MG63 (cell line): Measurements from ENCODE around the gene KPNA1. TPM values are rescaled to one million over a fixed set of nuclear protein-coding genes. Genes with fewer than 3 reads are reported as not detected.

Source experiments
- DNase-seq: peaks from one replicate; pipeline ENCODE4 v3.0.0-alpha.2; 2020
- H3K27me3 ChIP-seq: fragments of 250-450 bp; sonication (Bioruptor Pico); 2 replicates; pipeline ENCODE4 v1.5.1; 2020; ENCODE audit warnings: mild to moderate bottlenecking, moderate library complexity
- H3K36me3 ChIP-seq: fragments of 250-450 bp; sonication (Bioruptor Pico); 2 replicates; pipeline ENCODE4 v1.5.1; 2020; ENCODE audit warnings: mild to moderate bottlenecking, moderate library complexity
- H3K4me3 ChIP-seq: fragments of 250-450 bp; sonication (Bioruptor Pico); 2 replicates; pipeline ENCODE4 v1.5.1; 2020; ENCODE audit warnings: mild to moderate bottlenecking, moderate library complexity
- H3K9me3 ChIP-seq: fragments of 250-450 bp; sonication (Bioruptor Pico); 2 replicates; pipeline ENCODE4 v1.5.1; 2020; ENCODE audit warnings: mild to moderate bottlenecking, moderate library complexity
- total RNA-seq: library from RNA; depleted of rRNA; stranded (reverse); fragments of >200 nt; shearing (Covaris generic); gene quantifications from 2 replicates; pipeline ENCODE4 v1.2.3, GENCODE V29; 2014; ENCODE audit warnings: low replicate concordance; rRNA removed

The KPNA1 gene
- total RNA-seq, 1 experiment from 2014 or later: 126 TPM

GRCh38 chr3:122390665-122391064 is 124.1 kb downstream of the KPNA1 start:
- H3K9me3 ChIP-seq: no peaks in the 10 kb centered on the region
- H3K36me3 ChIP-seq: peaks cover 2% of the 10 kb centered on the region
- no peaks in the 10 kb centered on the region for H3K27me3 ChIP-seq
- H3K4me3 ChIP-seq: no peak overlapping the region
- DNase-seq: no peak

- no peak overlapping the region for H3K4me3 ChIP-seq
- DNase-seq: no peak
- no peaks in the 10 kb centered on the region for H3K27me3 ChIP-seq
- no peaks in the 10 kb centered on the region for H3K9me3 ChIP-seq
- H3K36me3 ChIP-seq: peaks cover 4% of the 10 kb centered on the region
These were observed 124.8 kb downstream of the KPNA1 start for GRCh38 chr3:122389892-122390291.

GRCh38 chr3:122389197-122389596 is 125.5 kb downstream of the KPNA1 start:
- Histone ChIP-seq H3K27me3 (no peaks in the 10 kb centered on the region), H3K9me3 (no peaks in the 10 kb centered on the region), H3K36me3 (peaks cover 4% of the 10 kb centered on the region), H3K4me3 (no peak overlapping the region)
- no peak for DNase-seq

GRCh38 chr3:122387709-122388108 is 127.0 kb downstream of the KPNA1 start:
- no peak for DNase-seq

GRCh38 chr3:122383771-122384697 is 130.7 kb downstream of the KPNA1 start, which contains the start of gene FAM162A:
TSS of gene FAM162A (plus strand) at chr3:122384182. CDS start at chr3:122384266, 84 bp downstream.
- Histone ChIP-seq H3K9me3 (no peaks in the 10 kb centered on the region), H3K36me3 (peaks cover 11% of the 10 kb centered on the region), H3K27me3 (no peaks in the 10 kb centered on the region), H3K4me3 (peak within 1 kb of the TSS; percentile 89)
- DNase-seq: peak; percentile 93

More at GRCh38 chr3:122387709-122388108, 127.0 kb downstream of the KPNA1 start:
- Histone ChIP-seq H3K27me3 (no peaks in the 10 kb centered on the region), H3K4me3 (no peak overlapping the region), H3K9me3 (no peaks in the 10 kb centered on the region), H3K36me3 (peaks cover 4% of the 10 kb centered on the region)

GRCh38 chr3:122382888-122383666 is 131.7 kb downstream of the KPNA1 start, which contains the start of gene MIX23:
TSS of gene MIX23 (minus strand) at chr3:122383231. CDS start at chr3:122383224, 7 bp downstream.
- H3K9me3 ChIP-seq: no peaks in the 10 kb centered on the region
- H3K27me3 ChIP-seq: no peaks in the 10 kb centered on the region
- peak within 1 kb of the TSS; percentile 89 for H3K4me3 ChIP-seq
- H3K36me3 ChIP-seq: peaks cover 14% of the 10 kb centered on the region
- DNase-seq: peak; percentile 91

- H3K27me3 ChIP-seq: no peaks in the 10 kb centered on the region
- peaks cover 16% of the 10 kb centered on the region for H3K36me3 ChIP-seq
- DNase-seq: no peak
- H3K9me3 ChIP-seq: no peaks in the 10 kb centered on the region
- no peak overlapping the region for H3K4me3 ChIP-seq
These were observed 136.8 kb downstream of the KPNA1 start for GRCh38 chr3:122377975-122378374.

- H3K27me3 ChIP-seq: no peaks in the 10 kb centered on the region
- H3K4me3 ChIP-seq: no peak overlapping the region
- H3K9me3 ChIP-seq: no peaks in the 10 kb centered on the region
- DNase-seq: no peak
- H3K36me3 ChIP-seq: peaks cover 31% of the 10 kb centered on the region
These were observed 140.7 kb downstream of the KPNA1 start for GRCh38 chr3:122374034-122374433.

Other genes starting within 250 kb of the KPNA1 start
- gene CSTA, start 189.7 kb downstream of the KPNA1 start, total RNA-seq: 1.7 TPM in 1 of 2 replicates, not detected in the other
- gene MIX23, start 131.7 kb downstream of the KPNA1 start, total RNA-seq: 56.1 and 130 TPM in 2 replicates
- 43.5 and 88.0 TPM in 2 replicates for gene FAM162A, start 130.8 kb downstream of the KPNA1 start, total RNA-seq
- gene WDR5B, start 98.9 kb downstream of the KPNA1 start, total RNA-seq: 9.2 and 10.5 TPM in 2 replicates
- gene PARP9, start 49.4 kb upstream of the KPNA1 start, total RNA-seq: 20.8 and 40.0 TPM in 2 replicates
- gene DTX3L, start 49.4 kb upstream of the KPNA1 start, total RNA-seq: 28.4 and 39.3 TPM in 2 replicates
- 0.10 TPM in 1 of 2 replicates, not detected in the other for gene PARP15, start 62.7 kb upstream of the KPNA1 start, total RNA-seq
- gene PARP14, start 165.9 kb upstream of the KPNA1 start, total RNA-seq: 17.9 and 18.0 TPM in 2 replicates